NOMO-1 treated with dmso at 0.1 percent for 144 hours (cell line): ENCODE measurements around the gene ENOX1.

Source experiments
- DNase-seq: peaks from one replicate; lab custom pipeline; 2025; ENCODE audit not compliant: unreplicated experiment; lab: John Stamatoyannopoulos, UW

ENOX1 gene

DNA sequence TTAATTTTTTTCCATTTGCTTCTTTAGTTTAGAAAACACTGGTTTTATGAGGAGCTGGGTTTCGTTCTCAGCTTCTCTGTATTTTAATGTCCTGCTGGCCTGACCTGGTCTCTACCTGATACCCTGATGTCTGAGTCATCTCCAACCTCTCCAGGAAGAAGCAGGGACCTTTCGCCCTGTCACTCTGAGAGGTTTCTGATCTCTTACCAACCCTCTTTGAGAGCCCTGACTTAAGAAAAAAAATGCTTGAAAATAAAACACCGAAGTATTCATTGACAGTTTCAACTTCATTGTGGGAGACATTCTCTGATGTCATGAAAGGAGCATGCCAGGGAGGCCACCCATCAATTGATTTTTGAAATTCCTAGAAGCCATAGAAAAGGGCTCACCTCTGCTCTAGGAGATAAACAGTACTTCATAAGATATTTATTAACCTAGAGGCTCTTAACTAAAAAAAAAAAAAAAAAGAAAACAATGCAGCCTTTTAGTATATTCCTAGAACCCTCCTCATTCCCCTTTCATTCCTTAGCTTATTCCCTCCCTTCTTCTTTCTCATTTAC lies 234.8 kb downstream of the ENOX1 start:
- no peak for DNase-seq

DNA sequence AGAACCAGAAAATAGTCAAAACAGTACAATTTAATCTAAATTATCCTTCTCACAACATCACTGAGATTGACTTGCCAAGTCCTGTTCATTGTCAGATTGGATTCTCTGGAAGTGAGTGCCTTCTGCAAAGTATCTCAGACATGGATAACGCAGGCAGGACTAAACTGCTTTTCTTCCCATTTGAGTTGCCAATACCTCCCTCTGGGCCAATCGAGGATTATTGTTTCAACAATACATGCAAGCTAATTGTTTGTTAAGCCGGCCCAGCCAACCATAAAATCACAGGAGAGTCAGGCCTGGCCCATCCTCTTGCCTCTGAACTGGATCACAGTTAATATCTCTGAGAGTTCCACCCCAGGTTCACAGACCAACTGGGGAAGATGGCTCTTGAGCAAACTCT lies 240.0 kb downstream of the ENOX1 start:
- no peak for DNase-seq

DNA sequence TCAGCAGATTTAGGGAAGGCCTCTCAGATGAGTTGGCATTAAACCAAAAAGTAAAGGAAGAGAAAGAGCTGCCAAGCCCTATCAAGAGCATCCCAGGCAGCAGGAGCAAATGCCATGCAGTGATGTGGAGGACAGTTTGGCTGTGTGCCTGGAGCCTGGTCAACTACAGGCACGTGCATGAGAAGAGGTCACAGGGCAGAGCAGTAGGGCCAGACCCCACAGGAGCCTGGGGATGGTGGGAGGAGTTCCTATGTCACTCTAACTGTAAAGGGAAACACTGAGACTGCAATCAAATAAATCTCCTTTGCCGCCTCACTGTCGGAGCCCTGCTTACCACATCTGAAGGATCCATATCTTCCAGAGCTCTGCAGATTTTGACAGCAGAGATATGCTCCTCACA lies 240.5 kb downstream of the ENOX1 start:
- DNase-seq, result no peak

DNA sequence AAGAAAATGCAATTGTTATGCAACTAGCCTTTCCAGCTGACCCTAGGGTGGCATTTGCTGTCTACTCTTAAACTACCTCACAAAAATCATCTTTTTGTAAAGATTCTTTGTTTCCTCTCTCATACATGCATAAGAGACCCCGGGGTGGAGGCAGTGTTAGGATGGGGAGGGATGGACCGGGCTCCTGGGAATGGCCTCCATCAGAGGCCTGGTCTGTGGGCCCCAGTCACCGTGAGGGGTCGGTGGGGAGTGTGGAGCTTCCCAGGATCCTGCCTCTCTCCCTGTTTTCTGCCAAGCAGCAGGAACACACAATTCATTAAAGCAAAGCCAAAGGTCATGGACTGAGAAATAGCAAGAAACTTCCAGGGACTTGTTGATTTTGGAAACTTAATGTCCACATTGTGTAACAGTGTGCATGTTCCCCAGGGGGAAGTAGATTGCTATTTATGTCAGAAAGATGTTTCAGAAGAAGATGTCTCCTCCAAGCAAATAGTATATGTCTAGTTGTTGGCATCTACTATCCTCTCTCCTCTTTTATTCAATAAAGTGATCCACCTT lies 241.4 kb downstream of the ENOX1 start:
- no peak for DNase-seq

DNA sequence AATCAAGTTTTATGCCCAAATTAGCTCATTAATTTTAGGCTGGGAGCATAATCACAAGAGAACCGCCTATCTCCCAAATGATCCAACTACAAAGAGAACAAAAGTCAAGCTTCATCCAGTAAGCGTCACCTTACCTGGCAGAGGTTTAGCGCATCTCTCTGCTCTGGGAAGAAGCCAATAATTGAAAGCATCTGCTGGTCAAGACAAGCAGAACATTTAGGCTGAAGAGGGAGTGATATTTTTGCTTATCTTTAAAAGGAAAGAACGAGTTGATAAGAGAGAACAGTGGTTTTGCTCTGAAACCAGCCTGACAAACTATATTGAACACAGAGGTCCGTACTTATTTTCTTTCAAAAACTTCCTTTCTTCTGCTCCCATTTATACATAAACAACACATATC lies 242.1 kb downstream of the ENOX1 start:
- DNase-seq, result no peak

DNA sequence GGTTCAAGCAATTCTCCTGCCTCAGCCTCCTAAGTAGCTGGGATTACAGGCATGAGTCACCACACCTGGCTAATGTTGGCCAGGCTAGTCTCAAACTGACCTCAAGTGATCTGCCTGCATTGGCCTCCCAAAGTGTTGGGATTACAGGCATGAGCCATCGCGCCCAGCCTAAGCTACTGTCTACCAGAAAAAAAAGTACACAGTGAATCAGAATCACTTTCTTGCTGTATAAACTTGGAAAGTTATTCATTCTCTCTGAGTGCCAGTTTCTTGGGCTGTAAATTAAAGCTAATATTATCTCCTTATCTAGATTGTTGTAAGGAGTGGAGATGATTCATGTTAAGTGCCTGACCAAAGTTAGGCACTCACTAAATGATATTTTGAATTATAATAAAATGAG lies 242.8 kb downstream of the ENOX1 start:
- no peak for DNase-seq

DNA sequence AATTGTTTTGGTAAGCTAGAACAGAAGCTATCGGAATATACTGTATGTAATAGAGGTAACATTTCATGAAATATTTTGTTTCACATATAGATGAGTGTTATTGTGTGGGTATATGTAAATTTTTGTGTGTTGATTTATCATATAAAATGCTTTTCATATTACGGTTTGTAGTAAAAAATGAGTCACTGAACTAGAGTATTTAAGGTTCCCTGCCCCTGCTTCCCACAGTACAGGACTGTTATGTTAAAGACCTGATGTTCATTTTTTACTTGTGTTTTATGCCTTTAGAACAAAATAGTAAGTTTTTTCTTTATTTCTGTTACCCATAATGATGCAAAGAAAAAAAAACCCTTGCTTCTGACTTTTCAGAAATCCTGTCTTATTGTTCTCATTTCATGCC lies 243.4 kb downstream of the ENOX1 start:
- DNase-seq, result no peak

DNA sequence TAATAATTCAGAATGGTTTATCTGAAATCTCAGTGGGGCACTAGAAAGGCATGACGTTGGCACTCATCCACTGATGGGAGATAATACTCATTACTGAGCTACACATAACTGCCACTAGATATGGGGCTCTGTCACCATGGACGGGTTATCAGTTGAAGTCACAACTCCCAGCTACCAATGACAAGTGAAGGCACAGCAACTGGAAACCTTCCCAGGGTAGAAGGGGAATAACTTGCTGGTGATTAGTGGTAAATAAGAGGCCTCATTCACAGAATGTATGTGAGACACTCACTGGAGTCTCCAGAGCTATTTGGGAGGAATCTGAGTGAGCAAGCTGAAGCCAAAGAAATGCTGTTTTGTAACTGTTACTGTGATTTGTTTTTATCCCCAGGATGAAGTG lies 249.6 kb downstream of the ENOX1 start:
- no peak for DNase-seq

DNA sequence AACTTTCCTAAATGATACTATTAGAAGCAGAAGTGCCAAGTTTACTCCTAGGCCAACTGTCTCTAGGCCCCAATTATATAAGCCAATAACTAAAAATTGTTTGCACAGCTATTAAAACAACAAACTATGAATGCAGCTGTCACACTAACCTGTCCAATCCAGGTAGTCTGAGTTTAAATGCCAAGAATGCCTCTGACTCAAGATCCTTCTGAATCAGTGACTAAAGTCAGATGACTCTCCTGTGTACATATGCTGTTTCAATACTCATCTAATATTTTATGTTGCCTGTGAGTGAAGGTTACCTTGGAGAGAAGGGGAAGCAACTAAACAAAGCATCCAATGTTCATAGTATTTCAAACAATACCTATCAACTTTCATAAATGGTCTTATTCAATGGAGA lies 257.0 kb downstream of the ENOX1 start:
- DNase-seq, result no peak

DNA sequence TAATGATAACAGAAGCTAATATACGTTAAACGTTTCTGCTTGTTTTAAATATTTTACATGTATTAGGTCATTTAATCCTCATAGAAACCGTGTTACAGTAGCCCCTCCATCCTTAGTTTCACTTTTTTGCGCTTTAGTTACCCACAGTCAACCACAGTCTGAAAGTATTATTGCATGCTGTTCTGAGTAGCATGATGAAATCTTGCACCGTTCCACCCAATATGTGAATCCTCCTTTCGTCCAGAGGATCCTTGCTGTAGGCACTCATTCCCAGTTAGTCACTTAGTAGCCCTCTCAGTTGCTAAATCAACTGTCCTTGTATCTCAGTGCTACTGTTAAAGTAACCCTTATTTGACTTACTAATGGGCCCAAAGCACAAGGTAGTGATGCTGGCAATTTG lies 257.8 kb downstream of the ENOX1 start:
- DNase-seq, result no peak

DNA sequence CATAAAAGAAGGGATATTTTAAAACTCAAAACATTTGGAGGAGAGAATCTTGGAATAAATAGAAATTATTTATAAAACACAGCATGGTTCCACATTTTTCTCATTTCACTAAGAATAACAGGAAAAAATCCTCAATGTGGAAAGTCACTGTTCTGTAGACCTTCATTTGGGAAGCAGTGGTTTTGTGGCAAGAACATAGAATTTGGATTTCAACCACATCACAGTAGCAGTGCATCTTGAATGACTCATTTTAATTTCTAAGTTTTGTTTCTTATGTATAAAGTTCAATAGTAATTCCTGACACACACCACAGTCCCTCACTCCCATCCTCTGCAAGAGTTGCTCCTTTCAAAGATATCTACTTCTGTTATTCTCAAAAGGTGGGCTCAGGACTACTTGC lies 264.0 kb downstream of the ENOX1 start:
- no peak for DNase-seq

DNA sequence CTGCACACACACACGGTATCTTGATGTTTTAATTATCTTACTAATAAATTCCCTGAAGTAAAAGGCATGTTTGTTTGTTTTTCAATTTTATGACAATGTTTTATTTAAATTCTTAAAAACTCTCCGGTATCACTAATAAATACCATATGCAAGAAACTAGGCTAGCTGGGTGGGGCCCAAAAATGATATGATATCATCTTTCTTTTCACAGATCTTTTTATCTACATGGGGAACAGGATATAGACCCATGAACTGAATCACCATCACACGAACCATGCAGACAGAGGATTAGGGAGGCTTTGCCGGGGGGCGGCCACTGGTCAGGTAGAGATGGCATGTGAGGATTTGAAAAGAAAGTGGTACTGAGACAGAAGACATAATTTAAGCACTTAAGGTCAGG lies 266.4 kb downstream of the ENOX1 start:
- DNase-seq, result no peak

DNA sequence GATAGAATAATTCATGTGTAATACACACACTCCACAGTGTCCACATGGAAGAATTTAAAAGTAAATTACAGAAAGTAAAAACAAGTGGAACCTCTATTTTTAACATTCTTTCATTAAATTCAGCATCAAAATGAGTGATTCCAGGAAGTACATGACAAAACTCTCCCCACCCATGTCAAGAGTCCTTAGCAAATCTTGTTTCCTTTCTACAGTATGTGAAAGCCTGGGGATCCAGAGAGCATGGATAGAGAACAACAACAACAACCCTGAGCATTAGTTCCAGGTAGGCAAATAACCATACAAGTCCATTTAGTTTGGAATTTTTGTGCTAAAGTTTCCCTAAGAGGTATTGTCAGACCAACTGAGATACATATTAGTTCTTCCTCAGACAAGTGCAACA lies 267.9 kb downstream of the ENOX1 start:
- DNase-seq, result no peak

DNA sequence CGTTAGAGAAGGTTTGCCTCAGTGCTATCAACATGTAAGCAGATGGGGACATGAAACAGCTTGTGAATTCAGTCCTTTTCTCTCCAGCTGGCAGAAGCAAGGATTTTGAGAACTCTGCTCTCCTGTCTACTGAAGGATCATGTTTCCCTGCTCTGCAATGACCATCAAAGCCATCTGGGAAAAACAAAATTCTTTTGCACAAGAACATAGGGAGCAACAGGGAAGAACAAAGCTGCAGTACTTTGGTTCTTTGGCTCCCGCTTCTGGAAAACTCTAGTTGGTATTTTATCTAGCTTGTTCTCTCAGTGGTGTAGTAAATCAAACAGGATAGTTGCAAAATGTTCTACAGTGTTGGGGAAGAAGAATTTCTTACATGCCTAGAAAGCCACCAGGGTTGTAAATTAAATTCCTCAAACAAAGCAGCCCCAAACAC lies 270.4 kb downstream of the ENOX1 start:
- DNase-seq, result peak; percentile 52

DNA sequence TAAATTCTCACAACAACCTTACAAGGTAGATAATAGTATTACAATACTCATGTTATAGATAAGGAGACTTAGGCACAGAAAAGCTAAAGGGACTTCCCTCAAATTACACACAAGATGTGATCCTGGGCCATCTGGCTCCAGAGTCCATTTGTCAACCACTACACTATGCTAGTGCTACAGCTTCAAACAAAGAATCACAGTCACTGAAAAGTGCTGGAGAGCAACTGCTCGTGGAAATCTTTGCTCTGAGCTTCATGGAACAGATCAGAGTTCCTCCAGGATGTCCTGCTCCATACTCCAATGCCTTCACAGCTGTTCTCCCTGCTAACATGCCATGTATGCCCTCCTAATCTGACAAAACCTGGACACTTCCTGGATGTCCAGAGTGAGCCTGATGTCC lies 271.2 kb downstream of the ENOX1 start:
- DNase-seq, result no peak

DNA sequence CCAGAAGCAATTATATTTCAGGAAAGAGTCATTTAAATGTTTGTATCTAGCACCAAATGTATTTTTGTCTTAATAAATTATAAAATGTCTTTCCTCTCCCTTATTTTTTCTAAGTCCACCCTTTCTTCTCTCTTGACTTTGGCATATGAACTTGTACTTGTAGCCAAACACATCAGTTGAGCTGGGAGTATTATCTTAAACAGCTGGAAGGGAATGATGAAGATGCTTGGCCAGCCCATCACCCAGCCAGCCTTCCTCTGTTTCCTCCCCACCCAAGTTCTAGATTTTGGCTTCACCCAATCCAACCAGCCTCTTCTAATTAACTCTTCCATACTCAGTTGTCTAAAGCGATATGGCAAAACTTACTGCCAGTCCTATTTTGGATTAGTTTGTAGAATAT lies 272.5 kb downstream of the ENOX1 start:
- no peak for DNase-seq

DNA sequence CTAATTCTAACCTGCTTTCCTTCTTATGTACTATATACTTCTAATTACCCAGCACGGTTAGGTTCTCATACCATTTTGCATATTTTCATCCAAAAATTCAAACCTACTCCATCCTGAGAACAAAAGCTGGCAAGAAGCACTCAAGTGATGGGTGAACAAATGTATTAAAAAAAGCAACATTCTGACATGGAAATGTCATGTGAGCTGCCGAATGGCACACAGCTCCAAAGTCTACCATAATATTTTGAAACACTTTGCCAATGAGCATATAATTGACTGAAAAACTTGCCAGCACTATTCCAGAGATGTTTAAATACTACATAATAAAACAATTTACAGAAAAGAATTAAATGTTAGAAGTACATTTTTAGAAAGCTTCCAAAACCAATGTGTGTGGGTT lies 274.6 kb downstream of the ENOX1 start:
- no peak for DNase-seq

DNA sequence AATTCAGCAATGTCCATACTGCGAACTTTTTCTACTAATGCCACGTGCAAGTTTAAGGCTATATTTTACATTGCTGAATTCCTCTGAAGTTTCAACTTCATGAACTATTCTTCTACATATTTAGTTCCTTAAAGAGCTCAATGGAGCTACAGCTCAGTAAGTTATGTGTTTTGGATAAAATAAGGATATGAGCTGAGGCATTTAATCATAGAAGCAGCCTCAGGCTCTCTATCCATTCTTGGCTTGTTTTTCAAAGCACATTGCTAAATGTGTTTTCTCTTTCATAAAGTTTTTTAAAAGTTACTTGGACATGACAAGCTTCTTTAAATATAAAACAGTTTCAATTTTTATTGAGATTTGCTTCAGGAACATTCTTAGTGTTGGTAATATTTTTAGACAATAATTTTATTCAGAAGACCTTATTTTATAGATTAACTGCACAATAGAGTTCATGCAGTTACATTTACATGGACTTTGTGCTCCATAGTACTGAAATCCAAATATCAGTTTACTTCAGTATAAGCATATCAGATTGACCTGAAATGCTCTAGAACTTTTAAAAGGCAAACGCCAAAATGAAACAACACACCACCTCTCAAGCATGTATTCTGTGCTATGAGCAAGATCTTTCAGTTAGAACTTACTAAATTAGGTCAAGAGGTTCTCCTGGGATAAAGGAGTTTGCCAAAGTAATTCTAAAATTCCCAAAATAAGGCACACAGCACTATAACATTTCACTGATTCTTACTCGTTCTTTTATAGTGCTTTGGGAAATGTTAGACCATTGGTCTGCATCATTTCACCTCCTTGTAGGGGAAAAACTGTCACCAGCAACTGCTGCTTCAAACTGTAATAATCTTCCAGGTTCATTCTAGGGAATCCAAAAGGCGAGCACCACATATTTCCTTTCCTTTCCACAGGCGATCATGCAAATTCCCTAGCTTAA lies 275.5 kb downstream of the ENOX1 start:
- DNase-seq, result no peak

DNA sequence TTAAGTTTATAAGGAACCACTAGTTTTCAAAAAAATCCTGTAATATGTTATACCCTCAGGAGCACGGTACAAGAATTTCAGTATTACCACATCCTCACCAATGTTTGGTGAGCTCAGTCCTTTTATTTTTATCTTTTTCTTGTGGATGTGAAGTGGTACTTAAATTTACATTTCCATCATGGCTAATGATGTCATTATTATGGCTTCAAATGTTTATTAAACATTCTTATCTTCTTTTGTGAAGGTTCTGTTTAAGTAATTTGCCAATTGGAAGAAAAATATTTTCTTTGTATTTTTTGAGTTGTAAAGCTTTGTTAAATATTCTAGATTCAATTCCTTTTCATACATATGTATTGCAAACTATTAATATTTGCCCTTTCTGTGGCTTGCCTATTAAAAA lies 291.0 kb downstream of the ENOX1 start:
- no peak for DNase-seq

DNA sequence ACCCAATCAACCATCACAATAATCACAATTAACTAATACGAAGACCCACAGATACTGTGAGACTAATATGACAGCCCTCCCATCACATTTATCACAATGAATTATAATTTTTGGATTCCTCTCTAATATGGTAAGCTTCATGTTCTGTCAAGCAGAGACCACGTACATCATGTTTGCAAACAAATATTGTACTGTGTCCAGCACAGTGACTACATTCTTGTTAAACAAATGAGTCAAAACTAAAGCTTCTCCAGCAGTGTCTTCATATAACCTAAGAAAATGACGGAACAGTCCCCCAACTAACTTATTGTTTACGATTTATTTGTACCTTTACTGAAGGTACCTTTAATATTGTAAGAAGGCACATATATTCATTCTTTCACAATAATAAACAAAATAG lies 292.6 kb downstream of the ENOX1 start:
- no peak for DNase-seq

DNA sequence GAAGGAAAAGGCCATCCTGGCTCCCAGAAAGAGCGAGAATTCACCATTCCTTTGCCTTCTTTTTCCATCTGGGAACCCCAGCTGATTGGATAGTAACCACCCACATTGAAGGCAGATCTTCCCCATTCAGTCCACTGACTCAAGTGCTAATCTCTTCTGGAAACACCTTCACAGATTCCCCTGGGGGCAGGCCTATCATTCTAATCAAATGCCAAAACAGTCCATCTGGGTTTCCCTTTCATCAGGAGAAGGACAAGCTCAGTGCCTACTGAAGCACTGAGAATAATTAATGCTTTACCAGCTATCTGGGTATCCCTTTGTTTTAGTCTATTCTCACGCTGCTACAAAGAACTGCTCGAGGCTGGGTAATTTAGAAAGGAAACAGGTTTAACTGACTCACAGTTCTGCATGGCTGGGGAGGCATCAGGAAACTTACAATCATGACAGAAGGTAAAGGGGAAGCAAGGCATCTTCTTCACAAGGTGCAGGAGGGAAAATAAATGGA lies 293.2 kb downstream of the ENOX1 start:
- no peak for DNase-seq

DNA sequence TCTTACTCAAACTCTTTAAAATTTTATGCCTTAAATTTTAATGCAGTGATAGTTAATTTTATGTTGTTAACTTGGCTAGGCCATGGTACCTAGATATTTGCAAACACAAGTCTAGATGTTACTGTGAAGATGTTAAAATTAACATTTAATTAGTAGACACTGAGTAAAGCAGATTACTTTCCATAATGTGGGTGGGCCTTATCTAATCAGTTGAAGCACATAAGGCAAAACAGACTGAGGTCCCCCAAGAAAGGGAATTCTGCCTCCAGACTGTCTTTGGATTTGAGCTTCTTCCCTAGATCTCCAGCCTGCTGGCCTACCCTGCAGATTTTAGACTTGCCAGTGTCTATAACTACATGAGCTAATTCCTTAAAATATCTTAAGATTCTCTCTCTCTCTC lies 294.0 kb downstream of the ENOX1 start:
- DNase-seq, result no peak
